ENCODE data around the gene DBP.

GRCh38 chr19:48685583-48685982 lies 48.4 kb upstream of the DBP start:
- TF ChIP-seq TAF1 (IDR thresholded peaks at IDR 0.05; ENCODE audit: borderline replicate concordance, low read depth, low read length) = no peak
- TF ChIP-seq POLR2A (IDR thresholded peaks at IDR 0.05; ENCODE audit: low read depth, low read length) = no peak
- TF ChIP-seq POLR2AphosphoS5 (IDR thresholded peaks at IDR 0.05; ENCODE audit: low read depth, low read length) = no peak
